HUES64 (cell line): Measurements from ENCODE around the gene PCNP.
"Not testable (repeated sequence)": the region's sequence is repeated elsewhere in the genome, so short reads cannot be mapped to it uniquely, and the experiment has no call there.

Source experiments
- H3K27ac ChIP-seq: 2 replicates; pipeline ENCODE4 v1.7.0; 2013; ENCODE audit warnings: low read depth, low read length, inconsistent platforms
- H3K27me3 ChIP-seq: 2 replicates; pipeline ENCODE4 v1.6.1; 2013; ENCODE audit warnings: mild to moderate bottlenecking, low read length; ENCODE audit not compliant: insufficient read depth
- H3K36me3 ChIP-seq: 2 replicates; pipeline ENCODE4 v1.6.1; 2013; ENCODE audit warnings: mild to moderate bottlenecking, low read length; ENCODE audit not compliant: insufficient read depth
- H3K4me1 ChIP-seq: 2 replicates; pipeline ENCODE4 v1.6.1; 2013; ENCODE audit warnings: mild to moderate bottlenecking, low read length, moderate library complexity; ENCODE audit not compliant: insufficient read depth
- H3K4me3 ChIP-seq: 2 replicates; pipeline ENCODE4 v1.5.1; 2013; ENCODE audit warnings: mild to moderate bottlenecking, low read length, moderate library complexity
- H3K9ac ChIP-seq: 2 replicates; pipeline ENCODE4 v1.6.1; 2013; ENCODE audit warnings: mild to moderate bottlenecking, low read depth, low read length
- H3K9me3 ChIP-seq: 2 replicates; pipeline ENCODE4 v1.6.1; 2013; ENCODE audit warnings: low read depth, low read length; ENCODE audit not compliant: insufficient read depth
- WGBS: fragments of 150-250, 120-280 bp; methylation state at CpG from one replicate; pipeline ENCODE4 v1.1.7; 2013; ENCODE audit warnings: missing lambda C conversion rate; 5-methylcytosine and 5-hydroxymethylcytosine counted together

PCNP gene

DNA sequence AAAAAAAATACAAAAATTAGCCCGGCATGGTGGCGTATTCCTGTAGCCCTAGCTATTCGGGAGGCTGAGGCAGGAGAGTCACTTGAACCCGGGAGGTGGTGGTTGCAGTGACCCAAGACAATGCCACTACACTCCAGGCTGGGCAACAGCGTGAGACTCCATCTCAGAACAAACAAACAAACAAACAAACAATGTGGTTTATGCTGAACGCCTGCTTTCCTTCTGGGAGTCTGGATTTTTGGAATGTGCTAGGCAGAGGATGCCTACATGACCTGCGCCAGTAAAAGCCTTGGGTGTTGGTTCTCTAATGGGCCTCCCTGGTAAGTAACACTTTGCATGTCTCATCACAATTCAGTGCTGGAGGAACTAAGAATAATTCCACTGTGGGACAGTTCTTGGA, 43.5 kb downstream of the PCNP start:
- Histone ChIP-seq H3K27me3 (no peaks in the 10 kb centered on the region), H3K4me3 (no peak overlapping the region), H3K27ac (no peak overlapping the region), H3K36me3 (no peaks in the 10 kb centered on the region), H3K4me1 (no peaks in the 10 kb centered on the region), H3K9me3 (no peaks in the 10 kb centered on the region), H3K9ac (no peak overlapping the region)
- 94% methylated on average over 7 of the region's 7 CpGs for WGBS

DNA sequence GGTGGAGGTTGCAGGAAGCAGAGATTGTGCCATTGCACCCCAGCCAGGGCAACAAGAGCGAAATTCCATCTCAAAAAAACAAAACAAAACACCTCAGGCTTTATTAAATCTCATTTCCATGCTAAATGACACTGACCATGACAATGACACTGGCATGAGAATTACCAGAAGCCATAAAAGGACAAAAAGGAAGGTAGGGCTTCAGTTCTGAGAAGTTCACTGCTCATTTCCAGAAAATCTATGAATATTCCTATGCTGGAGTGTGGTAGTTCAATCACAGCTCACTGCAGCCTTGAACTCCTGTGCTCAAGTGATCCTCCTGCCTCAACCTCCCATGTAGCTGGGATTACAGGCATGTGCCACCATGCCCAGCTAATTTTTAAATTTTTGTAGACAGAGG, 44.7 kb downstream of the PCNP start:
- Histone ChIP-seq H3K4me1 (no peaks in the 10 kb centered on the region), H3K27ac (no peak overlapping the region), H3K27me3 (no peaks in the 10 kb centered on the region), H3K36me3 (no peaks in the 10 kb centered on the region), H3K9me3 (no peaks in the 10 kb centered on the region), H3K9ac (no peak overlapping the region), H3K4me3 (no peak overlapping the region)
- WGBS, result 79% methylated on average over 1 of the region's 1 CpG

DNA sequence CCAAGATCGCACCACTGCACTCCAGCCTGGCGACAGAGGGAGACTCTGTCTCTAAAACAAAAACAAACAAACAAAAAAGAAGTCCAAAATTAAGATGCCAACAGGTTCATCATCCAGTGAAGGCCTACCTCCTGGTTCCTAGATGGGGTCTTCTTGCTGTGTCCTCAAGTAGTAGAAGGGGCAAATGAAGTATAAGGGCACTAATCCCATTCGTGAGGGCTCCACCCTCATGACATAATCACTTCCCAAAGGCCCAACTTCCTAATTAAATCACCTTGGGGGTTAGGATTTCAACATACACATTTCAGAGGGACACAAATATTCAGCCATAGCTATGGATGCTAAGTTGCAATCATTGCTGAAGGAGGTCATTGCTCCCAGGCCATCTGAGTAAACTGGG, 45.8 kb downstream of the PCNP start:
- Histone ChIP-seq H3K4me3 (no peak overlapping the region), H3K27ac (no peak overlapping the region), H3K27me3 (no peaks in the 10 kb centered on the region), H3K9ac (no peak overlapping the region), H3K4me1 (no peaks in the 10 kb centered on the region), H3K36me3 (no peaks in the 10 kb centered on the region), H3K9me3 (peaks cover under 1% of the 10 kb centered on the region; the same call in 1 of the 2 replicates)
- 88% methylated on average over 3 of the region's 3 CpGs for WGBS

DNA sequence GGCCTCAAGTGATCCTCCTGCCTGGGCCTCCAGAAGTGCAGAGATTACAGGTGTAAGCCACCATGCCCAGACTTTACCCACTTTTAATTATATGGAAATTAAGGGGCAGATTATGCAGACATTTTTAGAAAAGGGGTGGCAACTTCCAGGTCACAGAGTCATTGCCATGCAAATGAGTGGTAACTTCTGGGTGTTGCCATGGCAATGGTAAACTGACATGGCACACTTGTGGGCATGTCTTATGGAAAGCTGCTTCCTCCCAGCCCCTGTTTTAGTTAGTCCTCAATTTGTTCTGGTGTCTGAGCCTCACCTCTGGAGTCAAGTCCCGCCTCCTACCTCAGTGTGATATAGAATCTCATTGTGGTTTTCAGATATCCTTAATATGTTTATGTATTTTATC, 49.7 kb downstream of the PCNP start:
- Histone ChIP-seq H3K9ac (no peak overlapping the region), H3K27ac (no peak overlapping the region), H3K4me1 (no peaks in the 10 kb centered on the region), H3K36me3 (no peaks in the 10 kb centered on the region), H3K9me3 (peaks cover 8% of the 10 kb centered on the region), H3K27me3 (no peaks in the 10 kb centered on the region), H3K4me3 (no peak overlapping the region)
- no CpG with 5 or more reads among the region's 1 CpG for WGBS

DNA sequence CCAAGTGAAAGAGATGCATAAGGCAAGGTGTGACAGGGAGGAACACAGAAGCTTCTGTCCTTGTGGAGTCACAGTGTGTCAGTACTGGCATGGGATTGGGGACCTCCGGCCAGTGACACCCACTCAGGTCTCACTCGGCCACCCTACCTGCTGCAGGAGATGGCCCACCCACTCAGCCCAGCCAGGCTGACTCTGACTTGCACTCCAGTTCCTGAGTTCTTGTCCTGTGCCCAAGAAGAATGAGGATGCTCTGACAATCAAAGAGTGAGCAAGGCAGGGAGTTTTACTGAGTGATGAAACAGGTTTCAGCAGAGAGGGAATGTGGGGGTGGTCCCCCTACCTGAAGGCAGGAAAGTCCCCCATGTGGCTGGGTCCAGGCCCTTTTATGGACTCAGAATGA, 50.9 kb downstream of the PCNP start:
- 100% methylated on average over 2 of the region's 2 CpGs for WGBS
- no peaks in the 10 kb centered on the region for H3K27me3 ChIP-seq
- H3K9me3 ChIP-seq, result peaks cover 8% of the 10 kb centered on the region
- no peaks in the 10 kb centered on the region for H3K36me3 ChIP-seq
- H3K4me1 ChIP-seq, result no peaks in the 10 kb centered on the region
- no peak overlapping the region for H3K9ac ChIP-seq
- no peak overlapping the region for H3K4me3 ChIP-seq
- no peak overlapping the region for H3K27ac ChIP-seq

DNA sequence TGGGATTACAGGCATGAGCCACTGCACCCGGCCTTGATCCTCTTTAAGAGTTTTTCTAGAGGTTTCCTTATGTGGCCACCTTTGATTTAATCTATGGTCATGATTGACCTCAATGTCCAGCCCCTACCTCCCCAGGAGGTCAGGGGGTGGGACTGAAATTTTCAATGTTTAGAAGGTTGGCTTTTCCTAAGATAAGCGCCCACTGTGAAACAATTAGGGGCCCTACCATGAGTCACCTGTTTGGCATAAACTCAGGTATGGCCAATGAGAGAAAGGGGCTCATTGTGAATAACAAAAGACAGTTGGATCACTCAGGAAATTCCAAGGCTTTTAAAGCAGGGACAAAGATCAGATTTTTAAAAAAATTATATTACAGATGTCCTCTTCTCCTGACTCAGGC, 51.9 kb downstream of the PCNP start:
- peaks cover 8% of the 10 kb centered on the region for H3K9me3 ChIP-seq
- H3K27me3 ChIP-seq, result no peaks in the 10 kb centered on the region
- H3K9ac ChIP-seq, result no peak overlapping the region
- WGBS, result 88% methylated on average over 2 of the region's 2 CpGs
- H3K27ac ChIP-seq, result no peak overlapping the region
- H3K4me3 ChIP-seq, result no peak overlapping the region
- H3K36me3 ChIP-seq, result no peaks in the 10 kb centered on the region
- no peaks in the 10 kb centered on the region for H3K4me1 ChIP-seq

DNA sequence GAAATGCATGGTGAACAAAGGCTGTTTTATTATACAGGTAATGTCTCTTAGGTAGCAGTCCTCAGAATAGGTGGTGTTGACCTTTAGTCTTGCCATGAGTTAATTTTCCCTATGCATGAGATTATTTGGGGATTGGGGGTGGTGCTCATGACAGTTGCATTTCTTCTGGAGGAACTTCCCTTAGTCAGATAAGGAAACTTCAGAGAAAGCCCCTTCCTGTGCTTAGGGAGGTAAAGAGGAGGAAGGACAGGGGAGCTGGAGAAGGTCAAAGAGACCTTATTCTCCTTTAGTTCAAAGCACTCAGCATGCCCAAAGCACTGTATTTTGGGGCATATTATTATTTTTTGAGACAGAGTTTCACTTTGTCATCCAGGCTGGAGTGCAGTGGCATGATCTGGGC, 55.2 kb downstream of the PCNP start:
- H3K9ac ChIP-seq, result no peak overlapping the region
- no peaks in the 10 kb centered on the region for H3K36me3 ChIP-seq
- H3K27me3 ChIP-seq, result no peaks in the 10 kb centered on the region
- H3K4me1 ChIP-seq, result no peaks in the 10 kb centered on the region
- no peak overlapping the region for H3K4me3 ChIP-seq
- no peak overlapping the region for H3K27ac ChIP-seq
- H3K9me3 ChIP-seq, result peaks cover 8% of the 10 kb centered on the region

DNA sequence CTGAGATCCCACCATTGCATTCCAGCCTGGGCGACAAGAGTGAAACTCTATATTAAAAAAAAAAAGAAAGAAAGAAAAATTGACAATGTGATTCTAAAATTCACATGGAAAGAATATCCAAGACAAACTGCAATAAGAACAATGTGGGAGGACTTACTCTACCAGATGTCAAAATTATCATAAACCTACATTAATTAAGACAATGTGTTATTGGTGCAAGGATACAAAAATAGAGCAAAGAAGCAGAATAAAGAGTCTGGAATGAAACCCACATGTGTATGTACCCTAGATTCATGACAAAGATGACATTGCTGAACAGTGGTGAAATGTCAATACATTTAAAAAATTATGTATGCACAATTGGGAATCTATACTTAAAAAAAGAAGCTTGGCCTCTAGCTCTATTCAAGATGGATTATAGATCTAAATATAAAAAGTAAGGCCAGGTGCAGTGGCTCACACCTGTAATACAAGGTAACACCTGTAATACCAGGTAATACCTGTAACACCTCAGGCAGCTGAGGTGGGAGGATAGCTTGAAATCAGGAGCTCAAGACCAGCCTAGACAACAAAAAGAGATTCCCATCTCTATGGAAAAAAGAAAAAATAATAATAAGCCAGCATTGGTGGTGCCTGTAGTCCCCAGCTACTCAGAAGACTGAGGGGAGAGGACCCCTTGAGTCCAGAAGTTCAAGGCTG, 57.3 kb downstream of the PCNP start:
- H3K4me1 ChIP-seq, result peaks cover 7% of the 10 kb centered on the region
- no CpG with 5 or more reads among the region's 1 CpG for WGBS
- no peaks in the 10 kb centered on the region for H3K27me3 ChIP-seq
- H3K9me3 ChIP-seq, result no peaks in the 10 kb centered on the region
- no peak overlapping the region for H3K4me3 ChIP-seq
- no peaks in the 10 kb centered on the region for H3K36me3 ChIP-seq
- no peak overlapping the region for H3K27ac ChIP-seq
- no peak overlapping the region for H3K9ac ChIP-seq

DNA sequence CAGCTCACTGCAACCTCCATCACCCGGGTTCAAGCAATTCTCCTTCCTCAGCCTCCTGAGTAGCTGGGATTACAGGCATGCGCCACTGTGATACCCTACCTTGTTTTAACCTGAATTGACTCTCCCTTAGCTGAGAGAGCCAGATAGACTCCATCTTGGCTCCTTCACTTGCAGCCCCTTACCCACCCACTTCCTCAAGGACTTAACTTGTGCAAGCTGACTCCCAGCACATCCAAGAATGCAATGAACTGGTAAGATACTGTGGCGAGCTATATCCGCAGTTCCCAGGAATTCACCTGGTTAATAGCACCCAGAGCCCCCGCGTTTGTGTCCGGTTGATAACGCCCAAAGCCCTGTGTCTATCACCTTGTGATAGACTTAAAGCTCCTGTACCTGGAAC, 58.0 kb downstream of the PCNP start:
- H3K9ac ChIP-seq, H3K4me1 ChIP-seq, H3K27me3 ChIP-seq, H3K36me3 ChIP-seq, H3K9me3 ChIP-seq, H3K4me3 ChIP-seq, H3K27ac ChIP-seq: not testable (repeated sequence)
- 95% methylated on average over 8 of the region's 8 CpGs for WGBS

DNA sequence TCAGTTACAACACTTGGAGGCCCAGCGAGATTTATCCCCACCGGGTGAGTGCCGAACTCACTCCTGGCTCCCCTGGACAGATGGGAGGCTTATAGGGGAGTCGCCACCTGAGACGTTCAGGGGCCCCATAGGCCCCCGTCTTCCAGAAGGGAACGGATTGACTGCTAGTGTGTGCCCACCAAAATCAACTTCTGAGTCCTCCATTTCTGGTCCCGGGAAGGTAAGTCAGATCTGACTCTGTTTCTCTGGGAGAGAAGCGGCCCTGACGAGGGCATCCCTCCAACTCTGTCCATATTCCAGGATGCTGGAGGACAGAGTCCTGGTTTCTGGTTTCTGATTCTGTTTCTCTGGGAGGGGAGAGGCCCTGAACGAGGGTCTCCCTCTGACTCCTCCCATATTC, 58.6 kb downstream of the PCNP start:
- peaks cover 9% of the 10 kb centered on the region for H3K4me1 ChIP-seq
- H3K27ac ChIP-seq, result no peak overlapping the region
- no peak overlapping the region for H3K4me3 ChIP-seq
- H3K27me3 ChIP-seq, result no peaks in the 10 kb centered on the region
- WGBS, result 82% methylated on average over 11 of the region's 11 CpGs
- no peak overlapping the region for H3K9ac ChIP-seq
- no peaks in the 10 kb centered on the region for H3K9me3 ChIP-seq
- no peaks in the 10 kb centered on the region for H3K36me3 ChIP-seq

DNA sequence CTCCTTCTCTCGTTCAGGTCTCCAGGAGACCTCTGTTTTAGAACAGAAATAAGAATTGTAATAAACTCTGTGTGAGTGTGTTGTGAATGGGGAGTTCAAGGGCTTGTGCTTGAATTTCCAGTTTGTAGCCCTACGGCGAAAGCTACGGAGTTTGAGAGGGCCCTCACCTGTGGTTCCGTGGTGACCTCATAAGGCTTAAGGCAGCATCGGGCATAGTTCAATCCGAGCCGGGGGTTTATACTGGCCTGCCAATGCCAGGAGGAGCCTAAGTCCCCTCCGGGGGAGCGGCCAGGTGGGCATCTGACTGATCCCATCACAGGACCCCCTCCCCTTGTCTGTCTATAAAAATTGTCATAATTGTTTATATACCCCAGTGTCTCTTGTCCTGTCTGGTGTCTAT, 59.2 kb downstream of the PCNP start:
- H3K4me1 ChIP-seq, result peaks cover 14% of the 10 kb centered on the region
- no peak overlapping the region for H3K4me3 ChIP-seq
- no peak overlapping the region for H3K27ac ChIP-seq
- H3K9ac ChIP-seq, result no peak overlapping the region
- no peaks in the 10 kb centered on the region for H3K9me3 ChIP-seq
- H3K27me3 ChIP-seq, result no peaks in the 10 kb centered on the region
- WGBS, result 94% methylated on average over 10 of the region's 10 CpGs
- no peaks in the 10 kb centered on the region for H3K36me3 ChIP-seq

DNA sequence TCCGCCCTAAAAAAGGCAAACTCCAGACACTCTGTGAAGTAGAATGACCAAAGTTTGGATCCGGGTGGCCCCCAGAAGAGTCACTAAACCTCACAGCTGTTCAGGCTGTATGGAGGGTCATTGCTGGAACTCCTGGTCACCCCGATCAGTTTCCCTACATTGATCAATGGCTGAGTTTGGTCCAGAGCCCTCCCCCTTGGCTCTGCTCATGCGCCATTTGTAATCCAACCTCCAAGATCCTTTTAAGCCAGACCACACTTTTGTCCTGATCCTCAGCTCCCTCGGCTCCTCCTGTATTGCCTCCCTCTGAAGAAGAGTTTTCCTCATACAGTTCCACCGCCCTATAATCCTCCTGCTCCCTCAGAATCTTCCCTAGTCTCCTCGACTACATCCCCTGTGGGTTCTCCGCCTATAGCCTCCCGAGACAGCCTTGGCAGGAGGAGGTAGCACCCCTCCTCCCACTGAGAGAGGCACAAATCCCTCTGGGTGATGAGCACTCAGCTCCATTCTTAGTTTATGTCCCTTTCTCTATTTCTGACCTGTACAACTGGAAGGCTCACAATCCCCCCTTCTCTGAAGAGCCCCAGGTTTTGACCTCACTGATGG, 60.7 kb downstream of the PCNP start:
- WGBS, result 84% methylated on average over 9 of the region's 9 CpGs
- Histone ChIP-seq H3K4me1 (peaks cover 17% of the 10 kb centered on the region), H3K27ac (no peak overlapping the region), H3K9ac (no peak overlapping the region), H3K4me3 (no peak overlapping the region), H3K9me3 (no peaks in the 10 kb centered on the region), H3K36me3 (no peaks in the 10 kb centered on the region), H3K27me3 (no peaks in the 10 kb centered on the region)
